ENCODE measurements around the gene TAF1C. TPM values are rescaled to one million over a fixed set of nuclear protein-coding genes. Genes with fewer than 3 reads are reported as not detected.

Gene TAF1C
- total and polyA plus RNA-seq, 9 of the 15 experiments (the other 6 are each of a cell fraction or from before 2014, with no cell fraction given) = 1.5 to 74.8 (median 21.0) TPM

DNA sequence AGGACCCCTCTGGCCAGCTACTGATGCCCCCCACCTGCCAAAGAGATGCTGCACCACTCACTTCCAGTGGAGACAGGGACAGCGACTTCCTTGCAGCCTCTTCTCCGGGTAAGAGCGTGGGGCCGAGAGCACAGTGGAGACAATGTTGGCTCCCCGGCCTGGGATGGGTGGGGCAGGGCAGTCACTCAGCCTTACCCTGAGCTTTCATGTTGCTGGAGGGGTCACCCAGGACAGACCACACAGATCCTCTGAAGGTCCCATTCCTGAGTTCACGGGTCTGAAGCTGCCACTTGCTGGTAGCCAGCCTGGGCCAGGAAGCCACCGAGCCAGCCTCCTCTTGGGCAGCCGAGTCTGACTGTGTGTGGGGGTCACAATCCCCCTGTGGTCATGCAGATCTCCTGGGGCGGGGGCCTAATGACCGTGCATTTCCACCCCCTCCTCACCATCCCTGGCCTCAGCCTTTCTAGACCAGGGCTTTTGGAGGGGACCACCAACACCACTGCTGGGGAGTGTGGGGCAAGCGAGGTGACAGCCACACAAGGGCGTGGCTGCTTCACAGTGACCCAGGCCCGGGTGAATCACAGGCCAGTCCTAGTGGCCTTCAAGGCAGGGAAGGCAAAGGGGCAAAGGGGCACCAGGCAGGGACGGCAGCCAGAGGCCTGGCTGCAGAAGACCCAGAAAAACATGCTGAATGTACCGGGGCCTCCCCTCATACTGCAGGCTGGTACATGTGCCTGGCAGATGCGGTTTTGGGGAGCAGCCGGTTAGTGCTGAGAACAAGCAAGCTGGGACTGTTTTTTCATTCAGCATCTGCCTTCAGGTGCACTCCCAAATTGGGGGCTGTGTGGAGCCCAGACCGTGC, 10.4 kb downstream of the TAF1C start:
- H3K4me3 ChIP-seq = no peak overlapping the region
- H3K4me2 ChIP-seq (ENCODE audit: insufficient read depth, low read length) = no peak overlapping the region
- no peak overlapping the region for H2AFZ ChIP-seq (ENCODE audit: low read depth, low read length)
- H3K9ac ChIP-seq (ENCODE audit: insufficient read depth in 1 of 2, low read depth in 2 of 2, low read length in 2 of 2) = peak overlapping the region in 1 of 2 experiments; percentile 32; a peak in 2 of 4 replicates
- TF ChIP-seq RBFOX2 (IDR thresholded peaks at IDR 0.05; ENCODE audit: low read depth, low read length) (0 out of 2 replicates have a peak, but pooled peaks have one; percentile 21), POLR2G (IDR thresholded peaks at IDR 0.05; ENCODE audit: low read depth, low read length) (peak; percentile 71), E2F3 (CRISPR knock-in tag; IDR thresholded peaks at IDR 0.05) (no peak), POLR2B (IDR thresholded peaks at IDR 0.05; ENCODE audit: low read depth, partially characterized antibody) (peak; percentile 19)
- H3K36me3 ChIP-seq (ENCODE audit: control insufficient read depth, insufficient read depth, low read length) = peaks cover 39% of the 10 kb centered on the region; the same call in 1 of the 3 replicates
- no peaks in the 10 kb centered on the region for H3K9me3 ChIP-seq (replicated peaks; ENCODE audit: control insufficient read depth, insufficient read depth, low read depth, low read length)
- in situ Hi-C loops (cut with MboI) = no loop called here
- H3K4me1 ChIP-seq (replicated peaks in 1 of 2; ENCODE audit: control insufficient read depth in 2 of 2, insufficient read depth in 2 of 2, low read length in 2 of 2) = peaks cover 7 to 41% of the 10 kb centered on the region in 2 experiments; a peak in 3 of 5 replicates
- FAIRE-seq = no peak
- no peaks in the 10 kb centered on the region for H3K79me2 ChIP-seq (ENCODE audit: control insufficient read depth, insufficient read depth, low read length)
- WGBS (ENCODE audit: insufficient coverage, low coverage, missing lambda C conversion rate) = 57% methylated on average over 18 of the region's 18 CpGs
- peak; percentile 20 for ATAC-seq
- ChIA-PET POLR2A (interaction anchor here (0.6 to 1.7 kb wide), 7 partner anchors 9 to 184 kb away, joined by 3 to 8 read pairs (median 3); partner anchors contain the start of gene TAF1C), CTCF (ENCODE audit: low intra/inter-chr PET ratio) (interaction anchor here (1.0 kb wide), 1 partner anchor 35 kb away, joined by 3 read pairs; no protein-coding TSS in a partner anchor)
- intact Hi-C loops (cut with micrococcal nuclease) = loop anchor here (5.0 kb wide), 1 partner anchor 219 kb away; no protein-coding TSS in a partner anchor
- no peaks in the 10 kb centered on the region for H3K9me1 ChIP-seq (ENCODE audit: control insufficient read depth, insufficient read depth, low read length)
- H4K20me1 ChIP-seq (replicated peaks; ENCODE audit: control insufficient read depth, insufficient read depth, low read length) = peaks cover 20% of the 10 kb centered on the region
- no TSS peak for BruUV-seq (replicated peaks)
- H3K27me3 ChIP-seq (ENCODE audit: control insufficient read depth in 2 of 2, insufficient read depth in 2 of 2, low read length in 2 of 2) = peaks cover 5 to 20% of the 10 kb centered on the region in 2 experiments; a peak in 4 of 5 replicates
- H3K27ac ChIP-seq (ENCODE audit: extremely low read depth, low read depth, low read length) = no peak overlapping the region
- DNase-seq (ENCODE audit: extremely low read depth in 1 of 4, low spot score in 3 of 4) = no peak
